HCT116 (cell line): ENCODE data around the gene DLEC1. TPM values are rescaled to one million over a fixed set of nuclear protein-coding genes. Genes with fewer than 3 reads are reported as not detected.

Experiments
- ATAC-seq: fragments of 200-7000 bp; cut with Tn5 transposase; 2 replicates; pipeline ENCODE4 v1.9.1; 2020; ENCODE audit warnings: mild to moderate bottlenecking, moderate library complexity
- BruUV-seq: library from RNA; stranded (reverse); fragments of 400-500 nt; replicated peaks from 2 replicates; lab custom pipeline; 2021; lab: Mats Ljungman, UMichigan
- CTCF ChIA-PET: fragments of 300-600 bp; sonication (Branson Sonifier 250); formaldehyde crosslinking; loops from one replicate; lab custom pipeline; 2021; ENCODE audit warnings: antibody characterized with exemption; lab: Charles Lee
- POLR2A ChIA-PET: fragments of 300-600, 350-600 bp; sonication (Branson Sonifier 250); formaldehyde crosslinking; loops from one replicate; lab custom pipeline; 2021; ENCODE audit warnings: antibody characterized with exemption; lab: Charles Lee
- RAD21 ChIA-PET, 2 experiments: fragments of 300-600 bp; sonication (Branson Sonifier 250); formaldehyde crosslinking; loops; one replicate each; lab custom pipeline; 2023; ENCODE audit warnings: low total read pairs in 2 of 2; ENCODE audit not compliant: uncharacterized antibody in 2 of 2, unreplicated experiment in 2 of 2, low non-redundant PET in 1 of 2; lab: Charles Lee
- DNase-seq: peaks from one replicate; pipeline ENCODE4 v3.0.0-alpha.2; 2010; ENCODE audit warnings: low read depth, low spot score
- H2AFZ ChIP-seq: fragments of 200-600 bp; shearing (Covaris generic), sonication (generic); 2 replicates; pipeline ENCODE4 v1.6.1; 2017; ENCODE audit warnings: low read depth, mixed run types, mixed read lengths, antibody characterized with exemption, low read length; ENCODE audit not compliant: poor library complexity, severe bottlenecking
- H3K27ac ChIP-seq: 2 replicates; pipeline ENCODE4 v1.5.1; 2012; ENCODE audit warnings: low read depth, low read length
- H3K27me3 ChIP-seq: fragments of 200-600 bp; sonication (generic); 2 replicates; pipeline ENCODE4 v1.6.1; 2016; ENCODE audit warnings: mixed run types, low read length, mixed read lengths; ENCODE audit not compliant: insufficient read depth
- H3K36me3 ChIP-seq, 2 experiments: fragments of 200-500 bp in 1 of 2; fragments of 200-600 bp in 1 of 2; sonication (Bioruptor generic) in 1 of 2; sonication (generic) in 1 of 2; 2 replicates each; pipeline versions ENCODE4 v1.5.1 to v1.6.1; 2014 to 2016; ENCODE audit warnings: low read length in 2 of 2, inconsistent platforms in 1 of 2, mixed read lengths in 1 of 2, mixed run types in 1 of 2; ENCODE audit not compliant: insufficient read depth in 2 of 2, control insufficient read depth in 1 of 2
- H3K4me1 ChIP-seq, 2 experiments: fragments of 200-600 bp in 1 of 2; sonication (generic) in 1 of 2; 2 replicates each; pipeline versions ENCODE4 v1.5.1 to v1.6.1; 2012 to 2017; ENCODE audit warnings: low read length in 2 of 2, inconsistent platforms in 1 of 2, mild to moderate bottlenecking in 1 of 2, mixed read lengths in 1 of 2, mixed run types in 1 of 2, moderate library complexity in 1 of 2; ENCODE audit not compliant: insufficient read depth in 2 of 2, control insufficient read depth in 1 of 2
- H3K4me2 ChIP-seq: fragments of 200-600 bp; sonication (generic); 2 replicates; pipeline ENCODE4 v1.6.1; 2017; ENCODE audit warnings: mixed run types, low read length, mixed read lengths
- H3K4me3 ChIP-seq, 2 experiments: fragments of 200-600 bp in 1 of 2; sonication (generic) in 1 of 2; replicated peaks in 1 of 2; 2 replicates each; pipeline ENCODE4 v1.5.1; 2011 to 2016; ENCODE audit warnings: low read length in 2 of 2, control low read depth in 1 of 2, low read depth in 1 of 2, mild to moderate bottlenecking in 1 of 2, mixed read lengths in 1 of 2, mixed run types in 1 of 2
- H3K79me2 ChIP-seq: fragments of 200-600 bp; sonication (generic); 2 replicates; pipeline ENCODE4 v1.6.1; 2017; ENCODE audit warnings: mild to moderate bottlenecking, mixed run types, low read length, moderate library complexity, mixed read lengths; ENCODE audit not compliant: insufficient read depth
- H3K9ac ChIP-seq: fragments of 200-600 bp; sonication (generic); 2 replicates; pipeline ENCODE4 v1.6.1; 2016; ENCODE audit warnings: low read length, mixed read lengths
- H3K9me2 ChIP-seq: fragments of 200-600 bp; sonication (generic), shearing (Covaris generic); 2 replicates; pipeline ENCODE4 v1.6.1; 2017; ENCODE audit warnings: mixed run types, mild to moderate bottlenecking, moderate library complexity; ENCODE audit not compliant: insufficient read depth
- H3K9me3 ChIP-seq, 2 experiments: fragments of 200-500 bp in 1 of 2; fragments of 200-600 bp in 1 of 2; sonication (Bioruptor generic) in 1 of 2; sonication (generic) in 1 of 2; 2 replicates each; pipeline ENCODE4 v1.6.1; 2014 to 2017; ENCODE audit warnings: low read length in 2 of 2, mixed read lengths in 2 of 2, inconsistent platforms in 1 of 2, low read depth in 1 of 2, mild to moderate bottlenecking in 1 of 2, mixed run types in 1 of 2, moderate library complexity in 1 of 2; ENCODE audit not compliant: control insufficient read depth in 1 of 2, insufficient read depth in 1 of 2
- H4K20me1 ChIP-seq: fragments of 200-600 bp; sonication (generic), shearing (Covaris generic); 2 replicates; pipeline ENCODE4 v1.6.1; 2017; ENCODE audit warnings: mixed run types, mild to moderate bottlenecking, moderate library complexity; ENCODE audit not compliant: insufficient read depth
- EGR1 ChIP-seq: IDR thresholded peaks from 2 replicates; pipeline ENCODE4 v1.6.1; 2012; ENCODE audit warnings: low read depth
- ELF1 ChIP-seq: IDR thresholded peaks from 2 replicates; pipeline ENCODE4 v1.6.1; 2012; ENCODE audit warnings: low read depth, borderline replicate concordance
- EZH2 ChIP-seq: fragments of 200-600 bp; sonication (generic); IDR thresholded peaks from 2 replicates; pipeline ENCODE4 v1.6.1; 2017; ENCODE audit warnings: antibody characterized with exemption, mixed run types
- EZH2phosphoT487 ChIP-seq: fragments of 200-600 bp; IDR thresholded peaks from 2 replicates; pipeline ENCODE4 v1.6.1; 2018; ENCODE audit warnings: antibody characterized with exemption, borderline replicate concordance
- intact Hi-C: fragments of 100-400 bp; cut with micrococcal nuclease; formaldehyde crosslinking; loops from 2 replicates; pipeline ENCODE4 v1.10.0; 2022
- total RNA-seq: library from RNA; stranded (reverse); gene quantifications from one replicate; pipeline ENCODE4 v1.2.1, GENCODE V29; 2021; ENCODE audit not compliant: unreplicated experiment
- TF ChIP-seq, protein P1 (sequence below), 3 experiments: fragments of 200-600 bp in 1 of 3; sonication (generic) in 1 of 3; IDR thresholded peaks in 2 of 3; conservative IDR thresholded peaks in 1 of 3; 2 replicates each; pipeline ENCODE4 v1.5.1; 2012 to 2017; ENCODE audit warnings: low read depth in 2 of 3, low read length in 2 of 3, antibody characterized with exemption in 1 of 3, borderline replicate concordance in 1 of 3, control low read depth in 1 of 3, mild to moderate bottlenecking in 1 of 3, mixed read lengths in 1 of 3, mixed run types in 1 of 3, moderate library complexity in 1 of 3; ENCODE audit not compliant: insufficient read depth in 1 of 3
- TF ChIP-seq, protein P2 (sequence below): IDR thresholded peaks from 2 replicates; pipeline ENCODE4 v1.6.1; 2012

The DLEC1 gene
- total RNA-seq, 1 experiment from 2014 or later = 0.61 TPM

DNA sequence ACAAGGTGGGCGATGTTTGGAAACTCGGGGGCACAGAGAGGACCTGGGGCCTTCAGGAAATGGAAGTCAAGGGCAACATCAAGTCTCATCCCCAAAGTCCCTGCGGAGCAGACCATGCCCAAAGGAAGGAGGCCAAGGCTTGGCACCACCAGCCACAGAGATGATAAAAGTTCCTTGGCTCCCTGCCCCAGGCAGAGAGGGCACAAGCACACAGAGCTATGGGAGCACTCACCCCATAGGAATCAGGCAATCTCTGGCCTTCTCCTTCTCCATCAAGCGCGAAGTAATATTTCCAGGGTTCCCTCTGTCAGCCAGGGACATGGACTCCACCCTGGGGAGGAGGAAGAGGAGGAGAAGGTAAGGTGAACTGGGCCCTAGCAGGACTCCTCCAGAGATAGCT is 90.0 kb downstream of the DLEC1 start:
- no peak overlapping the region for H3K27ac ChIP-seq
- CTCF ChIA-PET = no interaction called here
- peaks cover 29 to 40% of the 10 kb centered on the region in 2 experiments; a peak in 3 of 4 replicates for H3K36me3 ChIP-seq
- H2AFZ ChIP-seq = no peak overlapping the region
- POLR2A ChIA-PET = interaction anchor here (1.9 kb wide), 1 partner anchor 8 kb away, joined by 5 read pairs; the partner anchor contains the start of gene ACAA1
- no peaks in the 10 kb centered on the region for H4K20me1 ChIP-seq
- no peaks in the 10 kb centered on the region; the same call in 1 of the 2 replicates for H3K79me2 ChIP-seq
- no peaks in the 10 kb centered on the region for H3K27me3 ChIP-seq
- no peak for TF ChIP-seq EGR1
- no peak for TF ChIP-seq EZH2
- TF ChIP-seq ELF1 = no peak
- no peak for TF ChIP-seq EZH2phosphoT487
- TF ChIP-seq, protein P1, sequence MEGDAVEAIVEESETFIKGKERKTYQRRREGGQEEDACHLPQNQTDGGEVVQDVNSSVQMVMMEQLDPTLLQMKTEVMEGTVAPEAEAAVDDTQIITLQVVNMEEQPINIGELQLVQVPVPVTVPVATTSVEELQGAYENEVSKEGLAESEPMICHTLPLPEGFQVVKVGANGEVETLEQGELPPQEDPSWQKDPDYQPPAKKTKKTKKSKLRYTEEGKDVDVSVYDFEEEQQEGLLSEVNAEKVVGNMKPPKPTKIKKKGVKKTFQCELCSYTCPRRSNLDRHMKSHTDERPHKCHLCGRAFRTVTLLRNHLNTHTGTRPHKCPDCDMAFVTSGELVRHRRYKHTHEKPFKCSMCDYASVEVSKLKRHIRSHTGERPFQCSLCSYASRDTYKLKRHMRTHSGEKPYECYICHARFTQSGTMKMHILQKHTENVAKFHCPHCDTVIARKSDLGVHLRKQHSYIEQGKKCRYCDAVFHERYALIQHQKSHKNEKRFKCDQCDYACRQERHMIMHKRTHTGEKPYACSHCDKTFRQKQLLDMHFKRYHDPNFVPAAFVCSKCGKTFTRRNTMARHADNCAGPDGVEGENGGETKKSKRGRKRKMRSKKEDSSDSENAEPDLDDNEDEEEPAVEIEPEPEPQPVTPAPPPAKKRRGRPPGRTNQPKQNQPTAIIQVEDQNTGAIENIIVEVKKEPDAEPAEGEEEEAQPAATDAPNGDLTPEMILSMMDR (IDR thresholded peaks at IDR 0.05 in 2 of 3, conservative IDR thresholded peaks at IDR 0.05 in 1 of 3; ENCODE audit: borderline replicate concordance in 1 of 3, insufficient read depth in 1 of 3, low read depth in 2 of 3, low read length in 2 of 3) = no peak
- TF ChIP-seq, protein P2, sequence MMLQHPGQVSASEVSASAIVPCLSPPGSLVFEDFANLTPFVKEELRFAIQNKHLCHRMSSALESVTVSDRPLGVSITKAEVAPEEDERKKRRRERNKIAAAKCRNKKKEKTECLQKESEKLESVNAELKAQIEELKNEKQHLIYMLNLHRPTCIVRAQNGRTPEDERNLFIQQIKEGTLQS = no peak
- no peaks in the 10 kb centered on the region for H3K9me2 ChIP-seq
- intact Hi-C loops = no loop called here
- peaks cover 18% of the 10 kb centered on the region in 2 experiments for H3K4me1 ChIP-seq
- H3K9ac ChIP-seq = no peak overlapping the region
- H3K4me2 ChIP-seq = no peak overlapping the region
- ATAC-seq = no peak
- no peak overlapping the region for H3K4me3 ChIP-seq
- H3K9me3 ChIP-seq = no peaks in the 10 kb centered on the region
- no TSS peak for BruUV-seq
- RAD21 ChIA-PET = no interaction called here
- DNase-seq = no peak

DNA sequence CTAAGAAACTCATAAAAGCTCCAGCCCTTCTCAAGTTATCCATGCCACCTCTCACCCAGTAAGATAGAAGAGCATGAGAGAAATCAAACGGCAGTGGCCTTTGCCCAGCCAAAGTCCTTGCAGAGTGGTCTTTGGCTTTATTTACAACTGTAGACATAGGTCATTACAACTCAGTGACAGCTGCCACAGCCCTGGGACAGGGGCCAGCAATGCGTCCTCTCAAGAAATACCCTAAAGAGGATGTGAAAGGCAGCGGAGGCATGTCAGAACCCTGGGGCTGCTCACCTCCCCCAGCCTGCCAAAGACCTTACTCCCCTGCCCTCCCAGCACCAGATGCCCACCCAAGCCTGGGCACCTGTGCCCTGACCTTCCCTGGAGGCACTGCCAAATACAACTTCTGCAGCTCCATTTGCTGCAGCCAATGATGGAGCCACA is 91.6 kb downstream of the DLEC1 start:
- BruUV-seq = no TSS peak
- Histone ChIP-seq H4K20me1 (no peaks in the 10 kb centered on the region), H3K9me3 (no peaks in the 10 kb centered on the region), H3K9me2 (no peaks in the 10 kb centered on the region), H3K4me1 (peaks cover 22 to 27% of the 10 kb centered on the region in 2 experiments), H3K27ac (no peak overlapping the region), H2AFZ (no peak overlapping the region), H3K4me3 (no peak overlapping the region), H3K9ac (no peak overlapping the region), H3K36me3 (peaks cover 25 to 27% of the 10 kb centered on the region in 2 experiments; a peak in 3 of 4 replicates)
- DNase-seq = no peak
- POLR2A ChIA-PET = no interaction called here
- intact Hi-C loops = loop anchor here (2.0 to 10.0 kb wide), 5 partner anchors 117 to 352 kb away; partner anchors contain the start of genes ACVR2B and XYLB
- no peak for ATAC-seq
- CTCF ChIA-PET = no interaction called here
- RAD21 ChIA-PET = no interaction called here
- no peak for TF ChIP-seq EZH2
- TF ChIP-seq, all 23 proteins: peak for 0
- no peaks in the 10 kb centered on the region for H3K27me3 ChIP-seq
- peaks cover 2% of the 10 kb centered on the region for H3K79me2 ChIP-seq
- no peak overlapping the region for H3K4me2 ChIP-seq
